Activated CD8-positive, alpha-beta memory T cell treated with anti-CD3 and anti-CD28 coated beads for 24 hours (primary cell): ENCODE data around the gene DOLPP1.

Experiments
- DNase-seq: peaks from one replicate; pipeline ENCODE4 v3.0.0-alpha.2; 2020

Gene DOLPP1

DNA sequence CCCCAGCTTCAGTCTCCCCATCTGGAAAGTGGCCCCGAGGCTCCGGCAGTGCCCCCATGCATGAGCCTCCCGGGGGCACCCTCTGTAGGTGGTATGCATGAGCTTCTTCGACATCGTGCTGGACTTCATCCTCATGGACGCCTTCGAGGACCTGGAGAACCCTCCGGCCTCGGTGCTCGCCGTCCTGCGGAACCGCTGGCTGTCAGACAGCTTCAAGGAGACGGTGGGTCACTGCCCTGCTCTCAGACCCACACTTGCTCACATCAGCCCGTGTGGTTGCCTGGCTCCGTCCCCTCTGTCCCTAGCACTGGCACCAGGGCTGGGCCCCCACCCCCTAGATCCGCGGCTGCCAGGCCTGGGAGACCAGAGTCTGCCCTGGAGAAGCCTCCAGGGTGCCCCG lies 12.8 kb upstream of the DOLPP1 start:
- no peak for DNase-seq

DNA sequence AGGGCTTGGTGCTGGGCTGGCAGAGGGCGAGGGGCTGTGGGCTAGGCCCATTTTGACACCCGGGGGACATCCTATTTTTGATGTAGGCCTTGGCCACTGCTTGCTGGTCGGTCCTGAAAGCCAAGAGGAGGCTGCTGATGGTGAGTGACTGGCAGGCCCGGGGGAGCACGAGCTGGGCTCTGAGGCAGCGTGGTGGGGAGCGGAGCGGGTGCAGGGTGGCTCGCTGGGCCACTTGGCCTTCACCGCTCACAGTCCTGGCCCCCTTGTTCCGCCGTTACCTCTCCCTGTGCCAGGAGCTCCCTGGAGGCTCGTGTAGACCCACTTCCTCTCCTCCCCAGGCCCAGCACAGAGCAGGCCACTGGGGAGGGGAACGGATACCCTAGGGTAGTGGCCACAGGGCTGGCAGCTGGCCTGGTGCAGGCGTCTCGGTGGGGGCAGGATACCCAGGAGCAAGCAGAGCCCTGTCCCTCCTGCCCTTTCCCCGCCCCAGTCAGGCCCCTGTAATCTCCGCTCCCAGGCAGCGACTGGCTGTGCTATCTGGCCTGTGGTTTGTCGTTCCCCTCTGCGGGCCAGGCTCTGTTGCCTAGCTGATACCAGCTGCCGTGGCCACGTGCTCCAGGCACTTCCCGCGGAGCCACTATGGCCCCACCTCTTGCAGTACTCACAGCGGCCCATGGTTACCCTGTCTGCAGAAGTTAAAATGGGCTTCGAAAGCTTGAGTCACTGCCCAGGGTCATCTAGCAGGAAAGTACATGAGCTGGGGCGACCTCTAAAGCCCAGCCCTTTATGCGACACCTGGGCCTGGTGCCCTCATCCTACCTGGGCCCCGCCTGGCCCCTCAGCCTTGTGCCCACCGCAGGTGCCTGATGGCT lies 11.7 kb upstream of the DOLPP1 start:
- peak; percentile 86 for DNase-seq

DNA sequence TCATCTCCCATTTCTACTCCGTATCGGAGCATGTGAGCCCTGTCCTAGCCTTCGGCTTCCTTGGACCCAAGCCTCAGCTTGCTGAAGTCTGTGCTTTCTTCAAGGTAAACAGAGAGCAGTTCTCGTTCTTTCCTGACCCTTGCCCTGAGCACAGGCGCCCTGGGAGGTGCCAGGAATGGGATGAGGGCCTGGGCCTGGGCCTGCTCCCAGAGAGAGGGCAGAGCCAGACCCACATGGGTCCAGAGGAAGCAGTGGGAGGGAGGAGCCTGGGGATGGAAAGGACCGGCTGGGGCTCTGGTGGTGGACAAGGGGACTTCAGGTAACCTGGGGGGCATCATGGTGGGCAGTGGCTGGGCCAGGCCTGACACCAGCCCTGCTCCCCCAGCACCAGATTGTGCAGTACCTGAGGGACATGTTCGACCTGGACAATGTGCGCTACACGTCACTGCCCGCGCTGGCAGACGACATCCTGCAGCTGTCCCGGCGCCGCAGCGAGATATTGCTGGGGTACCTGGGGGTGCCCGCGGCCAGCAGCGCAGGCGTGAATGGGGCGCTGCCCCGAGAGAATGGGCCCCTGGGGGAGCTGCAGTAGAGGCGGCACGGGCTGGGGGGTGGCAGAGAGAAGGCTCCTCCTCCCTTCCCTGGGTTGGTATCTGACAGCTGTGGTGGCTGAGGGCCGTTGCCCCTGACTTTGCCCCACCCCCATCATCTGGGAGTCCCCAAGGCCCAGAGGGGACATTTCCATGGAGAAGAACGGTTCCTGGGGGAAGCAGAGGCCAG lies 10.9 kb upstream of the DOLPP1 start:
- no peak for DNase-seq

DNA sequence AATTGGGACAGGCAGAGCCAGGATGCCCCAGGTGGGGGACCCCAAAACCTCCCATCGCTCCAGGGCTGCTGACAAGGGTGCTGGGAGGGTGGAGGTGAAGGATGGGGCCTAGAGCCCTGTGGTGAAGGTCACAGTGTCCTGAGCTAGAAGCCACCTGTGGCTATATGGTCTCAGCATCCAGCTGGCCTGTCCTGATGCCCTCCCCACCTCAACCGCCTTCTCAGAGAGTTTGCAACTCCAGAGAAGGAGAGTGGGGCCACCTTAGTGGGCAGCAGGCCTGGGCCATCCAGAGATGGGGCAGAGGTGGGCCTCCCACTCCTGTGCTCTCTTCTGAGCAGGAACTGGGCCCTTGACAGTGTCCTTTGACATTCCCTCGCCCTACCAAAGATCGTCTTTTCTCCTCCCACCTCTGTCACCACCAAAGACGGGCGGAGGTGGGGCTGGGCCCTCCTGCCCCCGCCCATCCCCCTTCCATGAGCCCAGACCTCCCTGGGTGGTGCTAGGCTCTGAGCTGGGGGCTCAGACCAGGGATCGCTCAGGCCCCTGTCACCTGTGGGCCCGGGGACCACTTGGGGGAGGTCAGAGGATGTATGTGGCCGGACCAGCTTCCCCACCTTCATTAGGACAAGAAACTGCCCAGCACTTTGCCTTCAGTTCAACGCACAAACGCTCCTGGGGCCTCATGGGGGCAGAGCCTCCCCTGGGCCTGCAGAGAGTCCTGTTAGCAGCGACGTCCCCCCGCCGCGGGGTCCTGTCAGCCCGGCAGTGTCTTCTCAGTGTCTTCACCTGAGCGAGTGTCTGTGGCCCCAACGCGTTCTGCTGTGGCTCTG lies 10.0 kb upstream of the DOLPP1 start:
- DNase-seq, result no peak

DNA sequence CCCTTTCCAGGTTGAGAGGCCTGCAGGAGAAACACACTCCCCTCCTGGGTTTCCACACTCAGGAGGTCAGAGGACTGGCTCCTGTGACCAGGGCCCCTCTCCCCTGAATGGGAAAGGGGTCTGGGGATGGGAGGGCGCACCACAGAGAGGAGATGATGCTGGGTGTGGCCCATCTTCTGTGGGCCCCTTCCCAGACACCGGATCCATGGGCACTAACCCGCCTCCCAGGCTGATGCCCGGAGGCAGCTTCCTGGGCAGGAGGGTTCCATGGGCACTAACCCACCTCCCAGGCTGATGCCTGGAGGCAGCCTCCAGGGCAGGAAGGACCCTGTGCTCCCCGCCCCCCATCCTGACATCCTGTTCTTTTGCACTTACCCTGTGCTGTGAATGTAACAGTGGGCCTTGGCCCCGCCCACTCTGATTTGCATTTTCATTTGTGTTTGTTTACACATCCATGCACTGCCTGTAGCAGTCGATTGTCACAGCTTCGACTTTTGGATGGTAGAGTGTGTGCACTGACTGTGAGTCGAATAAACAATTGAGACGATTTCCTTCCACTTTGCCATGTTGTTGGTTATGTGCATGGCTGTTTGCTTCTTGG lies 9.3 kb upstream of the DOLPP1 start:
- DNase-seq, result no peak

DNA sequence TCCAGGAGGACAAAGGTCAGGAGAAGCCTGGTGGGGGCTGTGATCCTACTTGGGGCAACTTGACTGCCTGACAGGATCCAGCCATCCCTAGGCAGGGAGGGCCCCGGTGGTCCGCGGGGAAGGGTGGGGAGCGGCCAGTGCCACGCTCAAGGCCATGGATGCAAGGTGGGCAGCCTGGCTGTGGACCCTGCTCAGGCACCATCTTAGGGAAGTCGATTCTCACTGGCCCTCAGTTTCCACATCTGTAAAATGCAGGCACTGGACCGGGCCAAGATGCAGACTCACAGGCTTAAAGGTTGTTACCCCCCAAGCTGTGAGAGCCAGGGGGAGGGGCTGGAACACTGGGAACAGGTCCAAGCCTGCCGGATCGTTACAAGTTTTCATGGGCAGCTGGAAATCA lies 8.7 kb upstream of the DOLPP1 start:
- DNase-seq, result no peak

DNA sequence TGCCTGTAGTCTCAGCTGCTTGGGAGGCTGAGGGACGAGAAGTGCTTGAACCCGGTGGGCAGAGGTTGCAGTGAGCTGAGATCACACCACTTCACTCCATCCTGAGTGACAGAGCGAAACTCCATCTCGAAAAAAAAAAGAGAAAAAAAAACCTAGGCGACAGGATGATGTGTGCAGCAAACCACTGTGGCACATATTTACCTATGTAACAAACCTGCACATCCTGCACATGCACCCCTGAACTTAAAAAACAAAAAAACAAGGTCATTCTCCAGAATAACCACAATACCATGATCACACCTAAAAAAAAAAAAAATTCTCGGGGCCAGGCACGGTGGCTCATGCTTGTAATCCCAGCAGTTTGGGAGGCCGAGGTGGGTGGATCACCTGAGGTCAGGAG lies 7.5 kb upstream of the DOLPP1 start:
- no peak for DNase-seq

DNA sequence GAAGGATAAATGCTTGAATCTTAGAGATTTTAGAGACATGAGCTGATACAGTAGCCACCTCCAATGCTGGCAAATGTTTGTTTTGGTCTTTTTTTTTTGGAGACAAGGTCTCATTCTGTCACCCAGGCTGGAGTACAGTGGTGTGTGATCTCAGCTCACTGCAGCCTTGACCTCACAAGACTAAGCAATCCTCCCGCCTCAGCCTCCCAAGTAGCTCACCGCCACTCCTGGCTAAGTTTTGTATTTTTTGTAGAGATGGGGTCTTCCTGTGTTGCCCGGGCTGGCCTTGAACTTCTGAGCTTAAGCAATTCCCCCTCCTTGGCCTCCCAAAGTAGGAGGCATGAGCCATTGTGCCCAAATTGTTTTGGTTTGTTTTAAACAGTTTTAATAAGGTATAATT lies 6.8 kb upstream of the DOLPP1 start:
- no peak for DNase-seq

DNA sequence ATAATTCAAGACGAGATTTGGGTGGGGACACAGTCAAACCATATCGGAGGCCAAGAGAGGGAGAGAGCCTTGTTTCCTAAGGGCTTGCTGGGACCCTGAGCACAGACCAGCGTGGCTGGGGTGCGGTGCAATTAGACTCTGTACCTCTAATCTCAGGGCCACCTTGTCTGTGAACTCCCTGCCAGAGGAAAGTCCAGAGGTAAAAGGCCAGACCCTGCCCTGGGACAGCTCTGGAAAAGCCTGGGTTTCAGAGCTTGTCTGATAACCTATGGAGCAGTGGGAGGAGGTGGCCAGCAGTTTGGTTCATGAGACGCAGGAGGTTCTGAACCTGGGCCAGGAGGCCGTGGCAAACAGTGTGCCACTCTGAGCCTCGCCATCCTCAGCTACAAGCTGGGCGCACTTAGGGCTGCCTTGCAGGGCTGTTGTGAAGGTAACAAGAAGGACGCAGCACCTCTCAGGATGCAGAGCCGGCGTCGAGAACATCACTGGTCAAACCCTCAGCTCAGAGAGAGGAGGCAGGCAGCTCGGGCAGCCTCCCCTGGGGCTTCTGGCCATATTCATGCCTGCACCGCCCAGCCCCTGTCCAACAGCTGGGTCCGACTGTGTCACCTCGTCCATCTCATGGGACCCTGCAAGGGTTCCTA lies 4.8 kb upstream of the DOLPP1 start:
- no peak for DNase-seq

DNA sequence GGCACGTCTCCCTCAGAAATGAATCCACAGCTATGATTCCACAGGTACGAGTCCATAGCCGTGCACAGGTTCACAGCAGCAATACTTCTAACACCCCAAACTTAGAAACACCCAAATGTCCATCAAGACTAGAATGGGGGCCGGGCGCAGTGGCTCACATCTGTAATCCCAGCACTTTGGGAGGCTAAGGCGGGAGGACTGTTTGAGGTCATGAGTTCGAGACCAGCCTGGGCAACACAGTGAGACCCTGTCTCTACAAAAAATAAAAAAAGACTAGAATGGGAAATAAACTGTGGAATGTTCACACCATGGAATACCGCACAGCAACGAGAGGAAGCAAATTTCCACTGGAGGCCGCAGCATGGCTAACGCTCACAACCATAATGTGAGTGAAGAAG lies 4.3 kb upstream of the DOLPP1 start:
- no peak for DNase-seq

DNA sequence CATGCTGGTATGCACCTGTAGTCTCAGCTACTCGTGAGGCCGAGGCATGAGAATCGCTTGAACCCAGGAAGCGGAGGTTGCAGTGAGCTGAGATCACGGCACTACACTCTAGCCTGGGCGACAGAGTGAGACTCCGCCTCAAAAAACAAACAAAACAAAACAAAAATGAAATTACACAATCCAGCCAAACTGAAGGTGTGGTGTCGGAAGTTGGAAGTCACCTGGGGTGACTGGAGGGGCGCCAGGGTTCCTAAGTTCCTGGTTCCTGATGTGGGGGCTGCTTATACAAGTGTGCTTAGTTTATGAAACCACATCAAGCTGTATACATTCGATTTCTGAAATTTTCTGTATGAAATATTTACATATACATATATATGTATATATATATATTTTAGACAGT lies 3.7 kb upstream of the DOLPP1 start:
- no peak for DNase-seq

DNA sequence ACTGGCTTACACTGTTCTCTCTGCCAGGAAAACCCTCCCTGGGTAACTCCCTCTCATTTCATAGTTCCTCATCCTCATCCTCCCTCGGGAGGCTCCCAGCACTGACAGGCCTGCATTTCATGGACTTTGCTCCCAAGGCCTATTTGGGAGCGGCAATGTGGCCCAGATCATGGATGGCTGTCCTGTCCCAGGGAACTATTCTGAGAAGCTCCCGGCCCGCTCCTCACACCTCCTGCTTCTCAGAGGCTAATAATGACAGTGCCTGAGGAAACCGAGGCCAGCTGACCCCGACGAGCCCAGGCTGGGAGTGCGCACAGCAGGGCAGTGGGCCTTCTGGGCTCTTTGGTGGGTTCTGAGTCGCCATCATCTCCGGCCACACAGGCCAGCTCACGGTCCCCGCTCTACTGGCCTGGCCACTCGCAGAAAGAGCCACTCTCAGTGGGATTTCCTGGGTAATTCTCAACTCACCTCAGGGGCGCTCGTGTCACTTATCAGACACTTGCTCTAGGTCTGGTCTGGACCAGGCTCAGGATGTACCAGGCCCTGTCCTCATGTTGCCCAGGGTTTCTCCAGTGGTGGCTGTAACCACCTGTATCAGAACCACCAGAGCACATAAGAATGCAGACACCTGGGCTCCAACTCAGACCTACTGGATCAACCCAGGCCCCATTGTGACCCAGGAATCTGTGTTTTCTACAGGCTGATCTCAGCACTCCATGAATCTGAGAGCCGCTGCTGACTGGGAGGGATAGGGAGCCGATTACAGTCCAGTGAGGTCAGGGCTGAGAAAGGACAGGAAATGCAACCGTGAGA lies 2.0 kb upstream of the DOLPP1 start:
- no peak for DNase-seq

DNA sequence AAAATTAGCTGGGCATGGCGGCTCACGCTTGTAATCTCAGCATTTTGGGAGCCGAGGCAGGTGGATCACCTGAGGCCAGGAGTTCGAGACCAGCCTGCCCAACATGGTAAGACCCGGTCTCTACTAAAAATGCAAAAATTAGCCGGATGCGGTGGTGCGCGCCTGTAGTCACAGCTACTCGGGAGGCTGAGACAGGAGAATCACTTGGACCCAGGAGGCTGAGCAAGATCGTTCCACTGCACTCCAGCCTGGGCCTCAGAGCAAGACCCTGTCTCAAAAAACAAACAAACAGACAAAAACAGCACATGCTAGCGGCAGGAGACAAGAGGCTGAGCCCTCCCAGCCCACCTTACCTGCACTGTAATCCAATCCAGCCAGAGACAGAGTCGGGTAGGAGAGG lies 1.1 kb upstream of the DOLPP1 start:
- DNase-seq, result no peak

DNA sequence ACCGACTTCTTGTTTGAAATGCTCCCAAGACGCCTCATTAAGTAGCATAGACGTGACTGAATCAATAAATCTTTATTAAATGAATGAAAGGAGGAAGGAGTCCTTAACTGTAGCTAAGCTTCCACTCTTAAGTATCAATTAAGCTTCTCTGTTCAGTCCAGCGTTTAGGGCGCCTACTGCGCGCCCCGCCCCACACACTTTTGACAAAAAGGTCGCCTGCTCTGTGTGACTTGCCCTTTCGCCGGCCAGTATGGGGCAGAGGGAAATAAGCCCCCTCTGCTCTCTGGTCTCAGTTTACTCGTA lies 662 bp upstream of the DOLPP1 start:
- no peak for DNase-seq

DNA sequence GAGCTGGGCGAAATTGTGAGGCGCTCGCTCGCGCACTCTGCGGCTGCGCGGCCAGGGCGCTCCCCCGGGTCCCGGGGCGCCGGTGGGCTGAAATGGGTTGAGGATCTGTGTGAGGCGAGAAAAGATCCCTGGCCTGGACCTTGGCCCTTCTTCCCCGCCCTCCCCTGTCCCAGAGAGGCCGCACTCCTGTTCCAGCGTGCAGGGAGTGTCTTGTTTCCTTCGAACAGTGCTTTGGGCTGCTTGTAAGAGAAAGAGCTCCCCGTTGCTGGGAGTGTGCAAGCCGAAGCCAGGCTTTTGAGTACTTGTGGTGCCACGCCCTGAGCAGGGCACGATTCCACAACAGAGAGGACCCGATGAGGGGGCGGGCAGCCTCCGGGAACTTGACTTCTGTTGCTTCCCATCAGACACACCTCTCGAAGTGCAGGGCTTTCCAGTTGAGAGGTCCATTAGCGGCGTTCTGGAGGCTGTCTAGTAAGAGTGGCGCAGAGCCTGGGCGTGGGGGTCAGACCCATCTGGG lies 535 bp downstream of the DOLPP1 start:
- no peak for DNase-seq

DNA sequence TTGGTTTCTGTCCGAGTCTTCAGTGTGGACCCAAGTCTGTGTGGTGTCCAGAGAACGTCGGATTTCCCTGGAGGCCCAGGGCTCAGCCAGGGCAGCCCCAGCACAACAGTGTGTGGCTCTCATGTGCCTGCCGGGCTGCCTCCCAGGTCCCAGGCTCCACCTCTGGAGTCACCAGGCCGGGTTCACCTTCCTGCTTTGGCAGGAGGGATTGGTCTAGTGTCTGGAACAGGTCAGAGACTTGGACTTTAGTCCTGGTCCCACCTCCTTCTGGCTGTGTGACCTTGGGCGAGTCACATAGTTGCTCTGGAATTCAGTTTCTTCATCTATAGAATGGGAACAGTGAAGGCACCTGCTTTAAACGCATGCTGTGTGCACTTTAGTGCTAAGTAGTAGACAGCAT lies 3.2 kb downstream of the DOLPP1 start:
- DNase-seq, result no peak

DNA sequence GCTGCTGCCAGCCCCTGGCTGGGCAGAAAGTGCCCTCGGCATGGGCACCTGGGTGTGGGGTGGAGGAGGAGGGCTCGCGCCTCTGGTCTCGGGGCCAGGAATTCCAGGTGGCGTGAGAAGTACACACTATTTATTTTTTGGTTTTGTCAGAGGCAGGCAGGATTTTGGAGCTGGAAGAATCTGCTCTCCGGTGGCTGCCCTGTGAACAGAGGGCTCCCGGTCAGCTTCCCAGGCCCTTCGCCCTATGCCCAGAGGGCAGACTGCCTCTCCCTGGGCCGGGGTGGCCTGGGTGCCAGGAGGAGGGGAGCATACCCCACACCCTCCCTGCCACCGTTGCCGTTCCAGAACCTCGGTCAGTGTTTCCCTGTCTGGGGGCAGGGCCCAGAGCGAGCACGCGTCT lies 8.3 kb downstream of the DOLPP1 start:
- DNase-seq, result no peak

DNA sequence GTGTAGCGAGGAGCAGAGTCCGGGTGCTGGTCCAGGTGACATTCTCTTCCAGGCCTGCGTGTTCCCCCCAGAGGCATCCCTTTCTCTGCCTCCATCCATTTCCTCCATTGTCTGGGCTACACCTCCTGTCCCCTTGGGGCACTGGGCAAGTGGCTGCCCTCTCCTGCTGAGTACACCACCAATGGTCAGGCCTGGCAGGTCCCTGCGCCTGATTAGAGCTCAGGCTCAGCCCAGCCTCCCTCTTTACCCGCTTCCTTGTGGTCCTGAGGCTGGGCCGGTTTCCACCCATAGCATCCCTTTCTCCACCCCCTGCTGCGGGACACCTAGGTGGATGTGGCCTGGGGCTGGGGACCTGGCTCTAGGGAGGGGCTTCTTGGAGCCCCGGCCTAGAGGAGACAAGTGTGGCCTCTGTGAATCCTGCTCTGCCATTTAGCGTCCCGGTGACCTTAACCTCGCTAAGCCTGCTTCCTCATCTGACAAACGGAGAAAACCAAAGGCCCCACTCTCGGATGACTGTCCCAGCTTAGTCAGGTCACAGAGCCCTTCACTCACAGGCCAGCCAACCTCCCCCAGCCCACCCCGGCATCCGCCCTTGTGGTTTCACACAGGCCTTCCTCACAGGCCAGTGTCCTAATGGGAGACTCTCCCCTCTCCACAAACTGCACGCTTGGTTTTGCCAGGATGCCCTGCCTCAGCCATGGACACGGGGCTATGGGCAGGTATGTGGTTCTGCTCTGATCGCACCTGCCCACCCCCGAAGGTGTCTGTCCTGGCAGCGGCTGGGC lies 12.9 kb downstream of the DOLPP1 start:
- DNase-seq, result no peak

DNA sequence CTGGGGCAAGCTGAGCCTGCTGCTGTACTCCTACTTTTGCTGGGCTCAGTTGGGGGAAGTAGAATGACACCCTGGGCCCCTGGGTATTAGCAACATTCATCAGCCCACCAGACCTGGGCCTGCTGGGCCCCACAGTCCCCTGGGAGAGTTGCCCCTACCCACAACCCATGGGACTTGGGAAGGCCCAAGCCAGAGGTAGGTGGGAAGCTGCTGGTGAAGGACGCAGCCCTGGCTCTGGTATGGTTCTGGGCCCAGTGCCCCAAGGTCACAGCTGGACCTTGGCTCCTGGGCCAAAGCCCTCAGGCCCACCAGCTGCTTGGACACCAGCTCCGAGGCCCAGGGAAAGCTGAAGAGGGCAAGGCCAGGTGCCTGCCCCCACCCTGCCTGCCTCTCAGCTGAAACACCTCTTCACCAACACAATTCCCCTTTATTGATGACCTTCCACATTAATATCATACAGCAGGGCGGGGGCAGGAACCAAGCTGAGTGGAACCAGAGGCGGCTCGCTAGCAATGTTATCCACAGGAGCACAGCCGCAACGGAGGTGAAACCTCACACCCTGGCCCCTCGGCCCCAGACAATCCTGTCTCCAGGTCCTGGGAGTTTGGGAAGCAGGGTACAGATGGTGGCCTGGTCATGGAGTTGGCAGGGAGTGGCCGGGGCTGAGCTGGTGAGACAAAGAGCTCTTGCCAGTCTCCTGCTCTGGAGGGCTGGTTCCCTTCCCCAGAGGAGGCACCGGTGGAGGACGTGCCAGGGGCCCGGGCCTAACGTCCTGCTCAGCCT lies 13.7 kb downstream of the DOLPP1 start:
- no peak for DNase-seq

DNA sequence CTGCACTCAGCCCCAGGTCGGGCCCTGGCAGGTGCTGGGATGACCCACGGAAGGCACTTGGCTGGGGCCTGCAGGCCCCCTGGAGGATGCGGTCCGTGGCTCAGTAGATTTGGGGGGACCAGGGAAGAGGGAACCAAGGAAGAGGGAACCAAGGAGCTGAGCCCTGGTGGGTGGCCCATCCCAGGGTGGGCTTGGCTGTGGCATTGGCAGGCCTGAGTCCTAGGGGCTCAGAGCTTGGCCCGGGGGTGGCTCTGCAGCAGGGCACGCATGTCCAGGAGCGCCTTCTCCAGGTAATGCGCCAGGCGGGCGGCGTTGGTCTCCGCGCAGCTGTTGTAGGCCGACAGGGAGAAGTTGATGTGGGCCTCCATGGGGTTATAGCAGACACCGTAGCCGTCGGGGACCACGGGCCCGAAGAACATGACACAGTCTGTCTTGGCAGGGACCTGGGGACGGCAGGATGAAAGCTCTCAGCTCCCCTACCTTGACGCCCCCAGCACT lies 14.3 kb downstream of the DOLPP1 start:
- DNase-seq, result no peak
